Endothelial cell of umbilical vein (primary cell): ENCODE results near the gene SMIM7. TPM values are rescaled to one million over a fixed set of nuclear protein-coding genes. Genes with fewer than 3 reads are reported as not detected.
"Not testable (repeated sequence)": the region's sequence is repeated elsewhere in the genome, so short reads cannot be mapped to it uniquely, and the experiment has no call there.

ENCODE experiments used
- BruUV-seq: library from RNA; stranded (reverse); fragments of 400-500 nt; replicated peaks from 2 replicates; lab custom pipeline; 2021; lab: Mats Ljungman, UMichigan
- CTCF ChIA-PET: fragments of 300-600, 350-600 bp; sonication (Branson Sonifier 250); formaldehyde crosslinking; loops from one replicate; lab custom pipeline; 2021; ENCODE audit warnings: antibody characterized with exemption, inconsistent platforms; lab: Charles Lee
- POLR2A ChIA-PET: fragments of 300-600, 350-600 bp; sonication (Branson Sonifier 250); formaldehyde crosslinking; loops from one replicate; lab custom pipeline; 2021; ENCODE audit warnings: antibody characterized with exemption, inconsistent platforms; lab: Charles Lee
- DNase-seq: peaks from one replicate; pipeline ENCODE4 v3.0.0-alpha.2; 2011; ENCODE audit warnings: low read depth, low spot score
- FAIRE-seq: peaks from 2 replicates; lab custom pipeline; 2011; peaks lifted over from hg19 to GRCh38; lab: Jason Lieb, UNC
- H2AFZ ChIP-seq: 2 replicates; pipeline ENCODE4 v1.6.0; 2012; ENCODE audit warnings: low read depth, low read length, control low read depth, inconsistent platforms
- H3K27ac ChIP-seq: 2 replicates; pipeline ENCODE4 v1.5.1; 2011; ENCODE audit warnings: low read depth, mild to moderate bottlenecking, control low read depth, low read length, moderate library complexity; ENCODE audit not compliant: insufficient read depth
- H3K27me3 ChIP-seq, 2 experiments: 2 replicates each; pipeline versions ENCODE4 v1.6.0 to v1.6.1; 2011; ENCODE audit warnings: low read length in 2 of 2, mixed read lengths in 1 of 2; ENCODE audit not compliant: control insufficient read depth in 2 of 2, insufficient read depth in 2 of 2
- H3K36me3 ChIP-seq, 2 experiments: 2 replicates in 1 of 2; 3 replicates in 1 of 2; pipeline ENCODE4 v1.5.1; 2011; ENCODE audit warnings: low read length in 2 of 2, mild to moderate bottlenecking in 1 of 2, moderate library complexity in 1 of 2; ENCODE audit not compliant: control insufficient read depth in 2 of 2, insufficient read depth in 2 of 2; ENCODE audit errors: extremely low read depth in 1 of 2
- H3K4me1 ChIP-seq: 3 replicates; pipeline ENCODE4 v1.5.1; 2011; ENCODE audit warnings: mild to moderate bottlenecking, low read length; ENCODE audit not compliant: control insufficient read depth, insufficient read depth; ENCODE audit errors: extremely low read depth
- H3K4me2 ChIP-seq: 2 replicates; pipeline ENCODE4 v1.6.1; 2011; ENCODE audit warnings: low read length, control low read depth, mixed read lengths; ENCODE audit not compliant: insufficient read depth
- H3K4me3 ChIP-seq, 3 experiments: fragments of 200-600 bp in 1 of 3; sonication (generic), shearing (Covaris generic) in 1 of 3; replicated peaks in 1 of 3; 2 replicates each; pipeline ENCODE4 v1.5.1; 2011 to 2016; ENCODE audit warnings: control low read depth in 3 of 3, low read length in 3 of 3, mild to moderate bottlenecking in 2 of 3, inconsistent platforms in 1 of 3, low read depth in 1 of 3, moderate library complexity in 1 of 3; ENCODE audit not compliant: insufficient read depth in 1 of 3
- H3K79me2 ChIP-seq: 2 replicates; pipeline ENCODE4 v1.6.0; 2012; ENCODE audit warnings: low read length, inconsistent platforms; ENCODE audit not compliant: control insufficient read depth, insufficient read depth
- H3K9ac ChIP-seq: replicated peaks from 2 replicates; pipeline ENCODE3; 2011; ENCODE audit warnings: low read length, control low read depth; ENCODE audit not compliant: insufficient read depth; ENCODE audit errors: extremely low read depth
- H3K9me1 ChIP-seq: replicated peaks from 3 replicates; pipeline ENCODE4 v1.6.0; 2011; ENCODE audit warnings: mild to moderate bottlenecking, low read length; ENCODE audit not compliant: control insufficient read depth, insufficient read depth; ENCODE audit errors: extremely low read depth
- H3K9me3 ChIP-seq: replicated peaks from 2 replicates; pipeline ENCODE4 v1.5.1; 2012; ENCODE audit warnings: low read length, inconsistent platforms; ENCODE audit not compliant: control insufficient read depth, insufficient read depth
- H4K20me1 ChIP-seq: replicated peaks from 2 replicates; pipeline ENCODE3; 2011; ENCODE audit warnings: mild to moderate bottlenecking, low read length; ENCODE audit not compliant: control insufficient read depth, insufficient read depth; ENCODE audit errors: extremely low read depth
- CTCF ChIP-seq, 2 donors: IDR thresholded peaks; 1 replicate in 1 of 2; 2 replicates in 1 of 2; pipeline ENCODE4 v1.5.1; 2011; ENCODE audit warnings: low read length in 2 of 2, mild to moderate bottlenecking in 2 of 2, moderate library complexity in 2 of 2, control low read depth in 1 of 2, inconsistent platforms in 1 of 2, low read depth in 1 of 2; ENCODE audit not compliant: insufficient read depth in 1 of 2; ENCODE audit errors: extremely low read depth in 1 of 2
- EZH2 ChIP-seq: IDR thresholded peaks from 2 replicates; pipeline ENCODE4 v1.6.1; 2012; ENCODE audit warnings: borderline replicate concordance, low read depth, mild to moderate bottlenecking, moderate library complexity, low read length, inconsistent platforms; ENCODE audit not compliant: severe bottlenecking
- FOS ChIP-seq: IDR thresholded peaks from 2 replicates; pipeline ENCODE4 v1.6.1; 2011; ENCODE audit warnings: mild to moderate bottlenecking, low read length, moderate library complexity, borderline replicate concordance; ENCODE audit not compliant: insufficient read depth
- GATA2 ChIP-seq: IDR thresholded peaks from 2 replicates; pipeline ENCODE4 v1.7.0; 2011; ENCODE audit warnings: low read depth, mild to moderate bottlenecking, moderate library complexity, mixed read lengths, low read length; ENCODE audit not compliant: insufficient read length, insufficient read depth
- JUN ChIP-seq: IDR thresholded peaks from 2 replicates; pipeline ENCODE4 v1.6.1; 2011; ENCODE audit warnings: borderline replicate concordance, low read depth; ENCODE audit not compliant: insufficient read length, insufficient read depth
- MAX ChIP-seq: IDR thresholded peaks from 2 replicates; pipeline ENCODE4 v1.6.1; 2011; ENCODE audit not compliant: insufficient read depth, insufficient read length
- MYC ChIP-seq: IDR thresholded peaks from one replicate; pipeline ENCODE4 v1.6.1; 2011; ENCODE audit warnings: mild to moderate bottlenecking, low read depth, low read length
- POLR2A ChIP-seq: IDR thresholded peaks from 2 replicates; pipeline ENCODE4 v1.6.1; 2012; ENCODE audit warnings: low read depth, mild to moderate bottlenecking, control low read depth, low read length
- POLR2AphosphoS5 ChIP-seq: IDR thresholded peaks from 2 replicates; pipeline ENCODE4 v1.6.1; 2012; ENCODE audit warnings: low read depth, mild to moderate bottlenecking, control low read depth, low read length, moderate library complexity; ENCODE audit not compliant: insufficient read depth
- dilution Hi-C: fragments of 300-500 bp; cut with MboI; formaldehyde crosslinking; loops from one replicate; pipeline ENCODE4 v1.15.0; 2019; ENCODE audit warnings: low sequenced_read_pairs; ENCODE audit not compliant: extremely low pct_ligation_motif_present
- intact Hi-C: fragments of 100-400 bp; cut with micrococcal nuclease; formaldehyde crosslinking; loops from one replicate; pipeline ENCODE4 v1.10.0; 2022
- polyA plus RNA-seq, 4 experiments: library from polyadenylated mRNA; depleted of rRNA in 3 of 4; stranded (reverse) in 3 of 4; unstranded in 1 of 4; fragments of >200 nt; gene quantifications; 2 replicates each; pipeline versions ENCODE4 v1.2.1 to v1.2.3, GENCODE V29; 2011 to 2012; ENCODE audit warnings: missing spikeins in 1 of 4
- total RNA-seq: library from RNA; stranded (reverse); gene quantifications from 2 replicates; pipeline ENCODE4 v1.2.3, GENCODE V29; 2021

The SMIM7 gene
- total and polyA plus RNA-seq, 2 donors (not counting 3 experiments of a cell fraction or from before 2014, with no cell fraction given), result 51.1 to 62.0 TPM

GRCh38 chr19:16652854-16653253 lies 7.1 kb downstream of the SMIM7 start:
- ChIA-PET POLR2A (no interaction called here), CTCF (no interaction called here)
- BruUV-seq, result no TSS peak
- H4K20me1 ChIP-seq, result no peaks in the 10 kb centered on the region
- FAIRE-seq, result no peak
- no peak for TF ChIP-seq MYC
- TF ChIP-seq EZH2, result no peak
- TF ChIP-seq CTCF (IDR thresholded peaks at IDR 0.05; ENCODE audit: extremely low read depth in 1 of 2, insufficient read depth in 1 of 2, low read depth in 1 of 2, low read length in 2 of 2), result no peak
- TF ChIP-seq POLR2AphosphoS5, result no peak
- TF ChIP-seq MAX, result no peak
- TF ChIP-seq JUN, result no peak
- TF ChIP-seq FOS, result no peak
- TF ChIP-seq GATA2, result no peak
- no peak for TF ChIP-seq POLR2A
- intact Hi-C loops, result no loop called here
- dilution Hi-C loops, result no loop called here
- no peak for DNase-seq
- H3K4me2 ChIP-seq, result no peak overlapping the region
- H3K4me3 ChIP-seq, result no peak overlapping the region
- no peak overlapping the region for H3K9ac ChIP-seq
- no peaks in the 10 kb centered on the region for H3K9me3 ChIP-seq
- H3K4me1 ChIP-seq, result no peaks in the 10 kb centered on the region
- no peak overlapping the region for H2AFZ ChIP-seq
- no peaks in the 10 kb centered on the region for H3K9me1 ChIP-seq
- peaks cover 10% of the 10 kb centered on the region for H3K79me2 ChIP-seq
- H3K36me3 ChIP-seq, result peaks cover 14 to 29% of the 10 kb centered on the region in 2 experiments
- no peaks in the 10 kb centered on the region for H3K27me3 ChIP-seq
- H3K27ac ChIP-seq, result no peak overlapping the region

GRCh38 chr19:16651421-16652188 lies 8.3 kb downstream of the SMIM7 start:
- dilution Hi-C loops, result not testable (repeated sequence)

More at GRCh38 chr19:16651421-16652188, 8.3 kb downstream of the SMIM7 start:
- H3K27me3 ChIP-seq, CTCF ChIA-PET, H3K4me2 ChIP-seq, DNase-seq, H3K79me2 ChIP-seq, H3K27ac ChIP-seq, POLR2A ChIA-PET, intact Hi-C loops, H3K4me3 ChIP-seq, BruUV-seq, H3K9me1 ChIP-seq, H2AFZ ChIP-seq, H4K20me1 ChIP-seq, FAIRE-seq, H3K9ac ChIP-seq, H3K9me3 ChIP-seq, H3K4me1 ChIP-seq: not testable (repeated sequence)
- peaks cover 16 to 27% of the 10 kb centered on the region in 2 experiments for H3K36me3 ChIP-seq
